Measurements from ENCODE around the gene ZSCAN18.

ZSCAN18 gene

GRCh38 chr19:58042495-58043340 lies 55.3 kb downstream of the ZSCAN18 start:
- no peak for DNase-seq

DNA sequence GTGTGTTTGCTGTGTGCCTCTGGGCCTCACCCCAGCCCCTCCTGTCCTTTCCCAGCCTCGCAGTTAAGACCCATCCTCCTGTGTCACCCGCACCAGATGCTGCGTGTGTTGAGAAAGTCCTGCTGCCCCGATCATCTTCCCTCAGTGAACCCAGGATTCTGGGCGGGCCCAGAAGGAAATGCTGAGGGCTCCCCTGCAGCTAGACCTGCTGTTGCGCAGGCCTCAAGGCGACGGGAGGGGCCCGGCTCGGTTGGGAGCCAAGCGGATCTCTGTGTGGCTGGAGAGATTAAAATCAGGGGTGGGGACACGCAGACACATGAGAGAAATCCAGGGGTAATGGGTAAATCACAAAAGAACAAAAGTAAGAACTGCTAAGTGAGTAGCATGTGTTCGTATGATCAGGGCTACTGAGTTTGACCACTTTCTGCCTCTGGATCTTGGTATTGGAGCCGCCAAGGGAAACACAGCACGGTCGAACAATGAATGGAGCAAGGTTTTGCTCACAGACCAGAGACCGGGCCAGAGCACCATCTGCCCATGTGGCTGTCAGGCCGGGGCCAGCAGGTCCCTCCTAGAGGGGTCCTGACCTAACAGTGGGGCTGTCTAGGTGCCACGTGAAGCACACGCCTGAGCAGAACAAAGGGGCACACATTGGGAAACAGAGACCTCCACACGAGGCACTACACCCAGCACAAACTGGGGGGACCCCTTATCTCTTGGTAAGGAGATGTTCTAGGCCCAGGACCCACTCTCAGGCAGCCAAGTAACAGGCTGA lies 57.1 kb downstream of the ZSCAN18 start:
- no peak for DNase-seq

DNA sequence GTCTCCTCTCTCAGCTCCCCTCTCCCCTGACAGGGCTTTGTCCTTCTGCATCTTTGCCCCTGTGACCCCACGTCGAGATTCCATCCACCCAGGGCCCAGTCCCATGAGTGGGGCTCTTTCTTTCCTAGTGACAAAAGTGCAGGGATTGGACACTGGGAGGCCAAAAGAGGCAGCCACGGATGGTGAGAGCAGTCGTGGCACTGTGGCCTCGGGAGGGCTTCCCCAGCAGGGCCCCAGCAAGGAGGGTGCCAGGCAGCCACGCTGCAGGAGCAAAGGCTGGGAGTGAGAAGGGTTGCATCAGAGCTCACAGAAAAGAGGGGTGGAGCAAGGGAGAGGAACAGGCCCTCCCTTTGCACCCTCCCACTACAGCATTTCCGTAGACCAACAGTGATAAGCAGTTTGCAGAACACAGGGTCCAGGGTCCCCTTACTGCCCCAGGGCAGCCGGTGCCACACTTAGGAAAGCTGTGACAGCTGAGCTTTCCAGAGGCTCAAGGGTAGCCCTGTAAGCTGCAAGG lies 59.3 kb downstream of the ZSCAN18 start:
- DNase-seq = no peak

DNA sequence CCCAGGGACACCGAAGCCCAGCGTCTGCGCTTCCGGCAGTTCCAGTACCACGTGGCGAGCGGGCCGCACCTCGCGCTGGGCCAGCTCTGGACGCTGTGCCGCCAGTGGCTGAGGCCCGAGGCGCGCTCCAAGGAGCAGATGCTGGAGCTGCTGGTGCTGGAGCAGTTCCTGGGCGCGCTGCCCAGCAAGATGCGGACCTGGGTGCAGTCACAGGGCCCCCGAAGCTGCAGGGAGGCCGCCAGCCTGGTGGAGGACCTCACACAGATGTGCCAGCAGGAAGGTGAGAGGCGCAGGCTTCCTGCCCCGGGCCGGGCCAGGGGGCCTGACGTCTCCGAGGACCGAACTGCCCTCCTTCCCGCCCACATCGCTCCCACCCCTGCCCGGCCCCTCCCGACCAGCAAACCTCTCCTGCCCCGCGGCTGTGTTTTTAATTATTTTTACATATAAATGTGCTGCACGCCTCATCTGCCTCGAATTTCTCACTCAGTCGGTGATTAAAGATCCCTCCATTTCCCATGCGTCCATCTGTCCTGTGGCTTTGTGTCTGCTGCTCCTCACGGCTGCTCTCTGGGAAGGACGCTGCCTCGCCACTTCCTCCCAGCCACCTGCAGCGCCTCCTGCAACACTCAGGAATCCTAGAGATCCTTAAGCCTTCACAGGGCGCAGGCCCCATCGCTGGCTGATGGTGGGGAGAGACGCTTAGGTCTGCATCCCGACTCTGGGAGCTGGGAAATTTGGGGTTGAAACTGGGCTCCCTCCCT lies 59.9 kb downstream of the ZSCAN18 start:
- DNase-seq = no peak

DNA sequence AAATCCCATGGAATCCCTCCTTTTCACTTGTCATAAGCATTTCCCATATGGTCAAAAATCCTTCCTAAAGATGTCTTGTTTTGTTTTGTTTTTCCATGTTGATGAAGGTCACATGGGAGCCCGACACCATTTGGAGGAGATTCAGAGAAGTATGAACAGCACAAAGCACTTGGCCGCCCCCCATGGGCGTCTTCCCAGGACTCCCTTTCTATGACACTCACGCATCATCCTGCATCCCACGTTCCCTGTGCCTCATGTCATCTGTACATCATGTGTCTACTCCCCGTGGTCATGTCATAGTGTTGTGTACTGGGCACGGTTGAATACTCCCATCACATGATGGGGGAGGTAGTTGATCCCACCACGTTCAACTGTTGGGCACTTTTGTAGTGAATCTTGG lies 62.2 kb downstream of the ZSCAN18 start:
- no peak for DNase-seq

GRCh38 chr19:58034477-58034793 lies 63.6 kb downstream of the ZSCAN18 start:
- no peak for DNase-seq

All from CD4-positive, alpha-beta T cell treated with Interleukin-4 for 1 hour (primary cell).